HG02571 (cell line): Measurements from ENCODE around the gene TPT1.
"Not testable (repeated sequence)": the region's sequence is repeated elsewhere in the genome, so short reads cannot be mapped to it uniquely, and the experiment has no call there.

Experiments used
- ATAC-seq: cut with Tn5 transposase; IDR thresholded peaks from one replicate; pipeline ENCODE4 v1.9.1; 2021; ENCODE audit warnings: mild to moderate bottlenecking, moderate library complexity; ENCODE audit not compliant: unreplicated experiment

TPT1 gene

GRCh38 chr13:45341034-45341798, at the start of gene TPT1:
TSS of gene TPT1 (minus strand) at chr13:45341183. CDS start at chr13:45341069, 114 bp downstream.
- ATAC-seq: peak; percentile 80

- not testable (repeated sequence) for ATAC-seq
Measured at GRCh38 chr13:45390348-45390747, 49.4 kb upstream of the TPT1 start.

- ATAC-seq: no peak
Measured at GRCh38 chr13:45388664-45389063, 47.7 kb upstream of the TPT1 start.

GRCh38 chr13:45386892-45387575, 46.1 kb upstream of the TPT1 start:
- ATAC-seq: not testable (repeated sequence)

- ATAC-seq: no peak
Measured at GRCh38 chr13:45385907-45386553, 45.0 kb upstream of the TPT1 start.

GRCh38 chr13:45385320-45385719, 44.3 kb upstream of the TPT1 start:
- no peak for ATAC-seq

GRCh38 chr13:45384474-45385174, 43.6 kb upstream of the TPT1 start:
- no peak for ATAC-seq

- ATAC-seq: not testable (repeated sequence)
Measured at GRCh38 chr13:45382739-45383138, 41.8 kb upstream of the TPT1 start.

- no peak for ATAC-seq
Measured at GRCh38 chr13:45381196-45381595, 40.2 kb upstream of the TPT1 start.

- not testable (repeated sequence) for ATAC-seq
Measured at GRCh38 chr13:45380708-45381107, 39.7 kb upstream of the TPT1 start.

GRCh38 chr13:45379516-45379915, 38.5 kb upstream of the TPT1 start:
- not testable (repeated sequence) for ATAC-seq

- not testable (repeated sequence) for ATAC-seq
Measured at GRCh38 chr13:45378786-45379185, 37.8 kb upstream of the TPT1 start.

GRCh38 chr13:45377314-45377713, 36.3 kb upstream of the TPT1 start:
- not testable (repeated sequence) for ATAC-seq

GRCh38 chr13:45376651-45377050, 35.7 kb upstream of the TPT1 start:
- not testable (repeated sequence) for ATAC-seq

GRCh38 chr13:45374917-45375316, 33.9 kb upstream of the TPT1 start:
- no peak for ATAC-seq

- ATAC-seq: no peak
Measured at GRCh38 chr13:45373162-45373547, 32.2 kb upstream of the TPT1 start.

GRCh38 chr13:45372189-45373161, 31.5 kb upstream of the TPT1 start:
- no peak for ATAC-seq

GRCh38 chr13:45370922-45371406, 30.0 kb upstream of the TPT1 start:
- no peak for ATAC-seq

GRCh38 chr13:45369116-45369515, 28.1 kb upstream of the TPT1 start:
- no peak for ATAC-seq

GRCh38 chr13:45368571-45368970, 27.6 kb upstream of the TPT1 start:
- no peak for ATAC-seq
